Neural cell (in vitro differentiated cells): ENCODE results near the gene CRTC1. TPM values are rescaled to one million over a fixed set of nuclear protein-coding genes. Genes with fewer than 3 reads are reported as not detected.

Experiments used
- H2AFZ ChIP-seq: fragments of 200-600, 300-800 bp; sonication (generic), shearing (Covaris generic); 2 replicates; pipeline ENCODE4 v1.6.0; 2014; ENCODE audit warnings: low read depth, mild to moderate bottlenecking, antibody characterized with exemption, low read length, moderate library complexity
- H3F3A ChIP-seq: fragments of 200-600 bp; shearing (Covaris generic); 2 replicates; pipeline ENCODE4 v1.6.1; 2016; ENCODE audit warnings: mild to moderate bottlenecking, moderate library complexity, mixed read lengths, antibody characterized with exemption, low read length; ENCODE audit not compliant: insufficient read depth, poor library complexity, severe bottlenecking
- H3K27ac ChIP-seq: fragments of 200-600, 300-800 bp; sonication (generic), shearing (Covaris generic); 2 replicates; pipeline ENCODE4 v1.5.1; 2014; ENCODE audit warnings: mild to moderate bottlenecking, low read length, moderate library complexity
- H3K27me3 ChIP-seq: fragments of 300-800, 200-600 bp; sonication (generic), shearing (Covaris generic); 2 replicates; pipeline ENCODE4 v1.6.0; 2014; ENCODE audit warnings: mild to moderate bottlenecking, low read depth, low read length, moderate library complexity; ENCODE audit not compliant: insufficient read depth
- H3K36me3 ChIP-seq: fragments of 300-800, 200-600 bp; sonication (generic), shearing (Covaris generic); 2 replicates; pipeline ENCODE4 v1.5.1; 2014; ENCODE audit warnings: mild to moderate bottlenecking, antibody characterized with exemption, low read length, moderate library complexity; ENCODE audit not compliant: insufficient read depth
- H3K4me2 ChIP-seq: fragments of 300-800, 200-600 bp; sonication (generic), shearing (Covaris generic); 2 replicates; pipeline ENCODE4 v1.6.0; 2014; ENCODE audit warnings: mild to moderate bottlenecking, low read length
- H3K4me3 ChIP-seq: fragments of 300-800, 200-600 bp; sonication (generic), shearing (Covaris generic); 2 replicates; pipeline ENCODE4 v1.5.1; 2014; ENCODE audit warnings: mild to moderate bottlenecking, low read length, moderate library complexity
- H3K79me2 ChIP-seq: fragments of 200-600 bp; shearing (Covaris generic); replicated peaks from 2 replicates; pipeline ENCODE4 v1.6.0; 2014; ENCODE audit warnings: mild to moderate bottlenecking, low read length, moderate library complexity; ENCODE audit not compliant: insufficient read depth
- H3K9ac ChIP-seq: fragments of 300-800, 200-600 bp; sonication (generic), shearing (Covaris generic); 2 replicates; pipeline ENCODE4 v1.6.1; 2016; ENCODE audit warnings: mild to moderate bottlenecking, low read length, mixed read lengths
- H3K9me2 ChIP-seq: fragments of 200-600 bp; shearing (Covaris generic); 2 replicates; pipeline ENCODE4 v1.6.1; 2016; ENCODE audit warnings: mild to moderate bottlenecking, low read length, mixed read lengths; ENCODE audit not compliant: insufficient read depth
- H3K9me3 ChIP-seq: fragments of 200-600, 300-800 bp; sonication (generic), shearing (Covaris generic); 2 replicates; pipeline ENCODE4 v1.6.1; 2016; ENCODE audit warnings: mild to moderate bottlenecking, mixed run types, low read length, moderate library complexity, mixed read lengths
- H4K20me1 ChIP-seq: fragments of 200-600 bp; shearing (Covaris generic); 2 replicates; pipeline ENCODE4 v1.6.1; 2016; ENCODE audit warnings: mild to moderate bottlenecking, mixed run types; ENCODE audit not compliant: insufficient read depth
- CTCF ChIP-seq: fragments of 450-650 bp; IDR thresholded peaks from 2 replicates; pipeline ENCODE4 v1.5.1; 2014; ENCODE audit warnings: antibody characterized with exemption, mild to moderate bottlenecking, moderate library complexity; ENCODE audit not compliant: poor library complexity, severe bottlenecking
- EP300 ChIP-seq: fragments of 450-650 bp; conservative IDR thresholded peaks from 2 replicates; pipeline ENCODE4 v1.6.1; 2014; ENCODE audit warnings: antibody characterized with exemption, mild to moderate bottlenecking, moderate library complexity; ENCODE audit not compliant: poor library complexity, severe bottlenecking
- EZH2 ChIP-seq: fragments of 200-600, 300-800 bp; shearing (Covaris generic), sonication (generic); IDR thresholded peaks from 2 replicates; pipeline ENCODE4 v1.6.1; 2014; ENCODE audit warnings: antibody characterized with exemption, low read length, borderline replicate concordance, mild to moderate bottlenecking; ENCODE audit not compliant: insufficient read depth, poor library complexity, severe bottlenecking
- MXI1 ChIP-seq: fragments of 450-650 bp; conservative IDR thresholded peaks from 2 replicates; pipeline ENCODE4 v1.6.1; 2014; ENCODE audit warnings: antibody characterized with exemption, mild to moderate bottlenecking; ENCODE audit not compliant: poor library complexity, severe bottlenecking
- POLR2AphosphoS5 ChIP-seq: IDR thresholded peaks from 2 replicates; pipeline ENCODE4 v1.6.1; 2012
- RAD21 ChIP-seq: fragments of 450-650 bp; conservative IDR thresholded peaks from 2 replicates; pipeline ENCODE4 v1.6.1; 2014; ENCODE audit warnings: antibody characterized with exemption, mild to moderate bottlenecking, moderate library complexity
- REST ChIP-seq: IDR thresholded peaks from 2 replicates; pipeline ENCODE4 v1.6.1; 2012; ENCODE audit warnings: borderline replicate concordance
- SMC3 ChIP-seq: fragments of 450-650 bp; conservative IDR thresholded peaks from 2 replicates; pipeline ENCODE4 v1.6.1; 2014; ENCODE audit warnings: antibody characterized with exemption, mild to moderate bottlenecking, moderate library complexity; ENCODE audit not compliant: poor library complexity
- TAF1 ChIP-seq: IDR thresholded peaks from 2 replicates; pipeline ENCODE4 v1.6.1; 2012; ENCODE audit warnings: low read depth
- polyA minus RNA-seq: library from RNA; depleted of rRNA, polyadenylated mRNA; stranded (reverse); fragments of >200 nt; gene quantifications from 2 replicates; pipeline ENCODE4 v1.2.3, GENCODE V29; 2014
- polyA plus RNA-seq: library from polyadenylated mRNA; depleted of rRNA; stranded (reverse); fragments of >200 nt; gene quantifications from 2 replicates; pipeline ENCODE4 v1.2.3, GENCODE V29; 2014

Gene CRTC1
- 10.4 and 14.4 TPM in 2 replicates for polyA plus RNA-seq
- polyA minus RNA-seq: 14.0 and 14.4 TPM in 2 replicates

- Histone ChIP-seq H3K36me3 (no peaks in the 10 kb centered on the region), H3K4me2 (peak within 1 kb of the TSS; percentile 88), H3K79me2 (peaks cover 29% of the 10 kb centered on the region), H3K4me3 (peak within 1 kb of the TSS; percentile 98), H4K20me1 (no peaks in the 10 kb centered on the region), H3K27me3 (no peaks in the 10 kb centered on the region), H3K9ac (peak within 1 kb of the TSS; percentile 88), H3F3A (no peaks in the 10 kb centered on the region), H2AFZ (peak within 1 kb of the TSS; percentile 65), H3K27ac (peak within 1 kb of the TSS; percentile 79), H3K9me3 (no peaks in the 10 kb centered on the region), H3K9me2 (no peaks in the 10 kb centered on the region)
- no peak for TF ChIP-seq TAF1
- peak; percentile 98 for TF ChIP-seq POLR2AphosphoS5
- no peak for TF ChIP-seq CTCF
- TF ChIP-seq MXI1: peak; percentile 49
- TF ChIP-seq EZH2: no peak
- TF ChIP-seq SMC3: peak; percentile 64
- peak; percentile 53 for TF ChIP-seq RAD21
- peak; percentile 7 for TF ChIP-seq EP300
- TF ChIP-seq REST: peak; percentile 58
Measured at GRCh38 chr19:18683109-18683957, at the start of gene CRTC1. Gene CRTC1, plus strand, starts transcription at chr19:18683680. Its CDS starts 23 bp downstream, at chr19:18683703.

DNA sequence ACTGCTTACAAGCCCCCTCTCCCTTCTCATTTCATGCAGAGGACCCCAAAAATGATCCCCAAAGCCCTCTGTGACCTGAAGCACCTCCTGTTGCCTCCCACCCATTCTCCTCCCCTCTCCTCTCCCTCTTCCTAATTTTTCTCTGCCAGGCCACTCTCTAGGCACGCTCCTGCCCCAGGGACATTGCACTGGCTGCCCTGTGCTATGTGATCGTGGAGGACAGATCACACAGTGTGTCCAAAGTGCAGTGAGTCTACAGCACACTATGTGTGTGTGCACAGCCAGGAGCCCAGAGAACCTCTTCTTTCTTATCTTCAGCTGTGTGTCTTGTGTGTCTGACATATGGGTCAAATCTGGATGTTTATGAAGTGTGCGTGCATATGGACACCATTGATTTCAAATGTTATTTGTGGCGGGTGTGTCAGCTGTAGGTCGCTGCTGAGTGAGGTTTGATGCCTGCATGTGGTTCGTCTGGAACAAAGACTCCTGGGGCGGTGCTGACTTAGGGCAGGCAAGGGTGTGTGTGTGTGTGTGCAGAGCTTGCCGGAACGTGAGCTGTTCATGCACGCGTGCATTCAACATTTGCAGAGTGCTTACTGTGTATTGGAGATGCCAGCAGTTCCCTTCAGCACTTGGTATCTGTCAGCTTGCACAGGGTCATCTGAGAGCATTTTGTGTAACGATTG, 48.7 kb upstream of the CRTC1 start:
- no peaks in the 10 kb centered on the region for H3K9me2 ChIP-seq
- H3K79me2 ChIP-seq: no peaks in the 10 kb centered on the region
- H3K9ac ChIP-seq: no peak overlapping the region
- H4K20me1 ChIP-seq: no peaks in the 10 kb centered on the region
- no peak overlapping the region for H3K4me2 ChIP-seq
- H3K9me3 ChIP-seq: no peaks in the 10 kb centered on the region
- no peak overlapping the region for H3K27ac ChIP-seq
- no peaks in the 10 kb centered on the region for H3K27me3 ChIP-seq
- H3F3A ChIP-seq: no peaks in the 10 kb centered on the region
- H2AFZ ChIP-seq: no peak overlapping the region
- TF ChIP-seq POLR2AphosphoS5 (no peak), EP300 (no peak), REST (no peak), EZH2 (no peak), SMC3 (no peak), TAF1 (no peak), RAD21 (no peak), MXI1 (no peak), CTCF (no peak)
- H3K4me3 ChIP-seq: no peak overlapping the region
- no peaks in the 10 kb centered on the region for H3K36me3 ChIP-seq
